Astrocyte of the hippocampus (primary cell): Measurements from ENCODE around the gene SETBP1.
A peak's percentile ranks its signal among the peaks of the same experiment; 100 is the strongest.

Experiments used
- DNase-seq: peaks from one replicate; pipeline ENCODE4 v3.0.0; 2011; ENCODE audit warnings: low read depth, low spot score

SETBP1 gene

GRCh38 chr18:44680273-44681075, at the start of gene SETBP1:
TSS of gene SETBP1 (plus strand) at chr18:44680888. CDS start at chr18:44701347, 20,459 bp downstream.
- peak; percentile 86 for DNase-seq

- no peak for DNase-seq
These were observed 48.1 kb upstream of the SETBP1 start for GRCh38 chr18:44632469-44633145.

GRCh38 chr18:44635546-44635945, 45.1 kb upstream of the SETBP1 start:
- DNase-seq: no peak

- no peak for DNase-seq
These were observed 44.4 kb upstream of the SETBP1 start for GRCh38 chr18:44636241-44636640.

GRCh38 chr18:44637210-44638033, 43.3 kb upstream of the SETBP1 start:
- peak; percentile 76 for DNase-seq

- no peak for DNase-seq
These were observed 42.6 kb upstream of the SETBP1 start for GRCh38 chr18:44638034-44638540.

- DNase-seq: no peak
These were observed 41.9 kb upstream of the SETBP1 start for GRCh38 chr18:44638811-44639210.

- no peak for DNase-seq
These were observed 37.7 kb upstream of the SETBP1 start for GRCh38 chr18:44643004-44643403.

GRCh38 chr18:44651478-44651877, 29.2 kb upstream of the SETBP1 start:
- peak; percentile 79 for DNase-seq

- no peak for DNase-seq
These were observed 28.6 kb upstream of the SETBP1 start for GRCh38 chr18:44651918-44652572.

- no peak for DNase-seq
These were observed 28.0 kb upstream of the SETBP1 start for GRCh38 chr18:44652722-44653121.

GRCh38 chr18:44654573-44654972, 26.1 kb upstream of the SETBP1 start:
- peak; percentile 86 for DNase-seq

- DNase-seq: no peak
These were observed 25.3 kb upstream of the SETBP1 start for GRCh38 chr18:44655435-44655834.

GRCh38 chr18:44659771-44660170, 20.9 kb upstream of the SETBP1 start:
- DNase-seq: no peak

GRCh38 chr18:44668270-44668975, 12.3 kb upstream of the SETBP1 start:
- no peak for DNase-seq

GRCh38 chr18:44671914-44672313, 8.8 kb upstream of the SETBP1 start:
- DNase-seq: no peak

GRCh38 chr18:44672506-44672905, 8.2 kb upstream of the SETBP1 start:
- DNase-seq: no peak

- DNase-seq: no peak
These were observed 7.3 kb upstream of the SETBP1 start for GRCh38 chr18:44673256-44673880.

GRCh38 chr18:44677933-44678332, 2.8 kb upstream of the SETBP1 start:
- DNase-seq: no peak

GRCh38 chr18:44678725-44679055, 2.0 kb upstream of the SETBP1 start:
- DNase-seq: no peak
